Osteocyte (in vitro differentiated cells): ENCODE results near the gene ERCC4. TPM values are rescaled to one million over a fixed set of nuclear protein-coding genes. Genes with fewer than 3 reads are reported as not detected.
A peak's percentile ranks its signal among the peaks of the same experiment; 100 is the strongest.

Experiments
- DNase-seq: peaks from one replicate; pipeline ENCODE4 v3.0.0; 2021; ENCODE audit warnings: mixed read lengths; ENCODE audit not compliant: unreplicated experiment; ENCODE audit errors: extremely low spot score
- H3K27ac Mint-ChIP-seq: one replicate; pipeline ENCODE4 v1.8.0; 2021; ENCODE audit warnings: mild to moderate bottlenecking, mixed read lengths; ENCODE audit not compliant: unreplicated experiment
- H3K27me3 Mint-ChIP-seq: one replicate; pipeline ENCODE4 v1.8.0; 2021; ENCODE audit warnings: mixed read lengths; ENCODE audit not compliant: unreplicated experiment
- H3K36me3 Mint-ChIP-seq: one replicate; pipeline ENCODE4 v1.8.0; 2021; ENCODE audit warnings: mixed read lengths; ENCODE audit not compliant: unreplicated experiment
- H3K4me1 Mint-ChIP-seq: one replicate; pipeline ENCODE4 v1.8.0; 2021; ENCODE audit warnings: mixed read lengths; ENCODE audit not compliant: unreplicated experiment
- H3K4me3 Mint-ChIP-seq: one replicate; pipeline ENCODE4 v1.8.0; 2021; ENCODE audit warnings: mild to moderate bottlenecking, moderate library complexity, mixed read lengths; ENCODE audit not compliant: unreplicated experiment
- H3K9me3 Mint-ChIP-seq: one replicate; pipeline ENCODE4 v1.8.0; 2021; ENCODE audit warnings: mixed read lengths; ENCODE audit not compliant: unreplicated experiment
- CTCF ChIP-seq: fragments of 200-600 bp; sonication (generic); IDR thresholded peaks from 2 replicates; pipeline ENCODE4 v1.5.0; 2021; ENCODE audit warnings: antibody characterized with exemption, mild to moderate bottlenecking, moderate library complexity
- total RNA-seq: library from RNA; stranded (reverse); gene quantifications from 2 replicates; pipeline ENCODE4 v1.2.1, GENCODE V29; 2021

Gene ERCC4
- total RNA-seq, 1 donor from 2014 or later, result 16.0 TPM

GRCh38 chr16:13926464-13926863 is 6.5 kb downstream of the ERCC4 start:
- DNase-seq, result no peak
- Mint-ChIP-seq H3K9me3 (no peaks in the 10 kb centered on the region), H3K27ac (no peak overlapping the region), H3K4me3 (no peak overlapping the region), H3K27me3 (no peaks in the 10 kb centered on the region), H3K4me1 (peaks cover 6% of the 10 kb centered on the region), H3K36me3 (peaks cover 19% of the 10 kb centered on the region)
- TF ChIP-seq CTCF, result no peak

- Mint-ChIP-seq H3K4me3 (no peak overlapping the region), H3K27ac (no peak overlapping the region), H3K4me1 (peaks cover 6% of the 10 kb centered on the region), H3K27me3 (no peaks in the 10 kb centered on the region), H3K36me3 (peaks cover 21% of the 10 kb centered on the region), H3K9me3 (no peaks in the 10 kb centered on the region)
- TF ChIP-seq CTCF, result no peak
- DNase-seq, result no peak
Measured at GRCh38 chr16:13926891-13927290, 6.9 kb downstream of the ERCC4 start.

- no peak overlapping the region for H3K4me3 Mint-ChIP-seq
- no peaks in the 10 kb centered on the region for H3K9me3 Mint-ChIP-seq
- peaks cover 25% of the 10 kb centered on the region for H3K36me3 Mint-ChIP-seq
- no peak for DNase-seq
- no peaks in the 10 kb centered on the region for H3K27me3 Mint-ChIP-seq
- no peak overlapping the region for H3K27ac Mint-ChIP-seq
- no peak for TF ChIP-seq CTCF
- peaks cover 6% of the 10 kb centered on the region for H3K4me1 Mint-ChIP-seq
Measured at GRCh38 chr16:13928646-13929045, 8.7 kb downstream of the ERCC4 start.

- TF ChIP-seq CTCF, result no peak
- H3K36me3 Mint-ChIP-seq, result peaks cover 41% of the 10 kb centered on the region
- peaks cover 6% of the 10 kb centered on the region for H3K4me1 Mint-ChIP-seq
- no peak for DNase-seq
- no peaks in the 10 kb centered on the region for H3K27me3 Mint-ChIP-seq
- peaks cover 5% of the 10 kb centered on the region for H3K9me3 Mint-ChIP-seq
- H3K27ac Mint-ChIP-seq, result no peak overlapping the region
- H3K4me3 Mint-ChIP-seq, result no peak overlapping the region
Measured at GRCh38 chr16:13931845-13932244, 11.9 kb downstream of the ERCC4 start.

- peaks cover 6% of the 10 kb centered on the region for H3K4me1 Mint-ChIP-seq
- TF ChIP-seq CTCF, result peak; percentile 55
- peaks cover 54% of the 10 kb centered on the region for H3K36me3 Mint-ChIP-seq
Measured at GRCh38 chr16:13935408-13935807, 15.5 kb downstream of the ERCC4 start.

More at GRCh38 chr16:13935408-13935807, 15.5 kb downstream of the ERCC4 start:
- no peak for DNase-seq
- peak overlapping the region; percentile 27 for H3K27ac Mint-ChIP-seq
- H3K4me3 Mint-ChIP-seq, result no peak overlapping the region
- H3K9me3 Mint-ChIP-seq, result peaks cover 5% of the 10 kb centered on the region
- H3K27me3 Mint-ChIP-seq, result no peaks in the 10 kb centered on the region
